HG03457 (cell line): Measurements from ENCODE around the gene NUDT3.
A peak's percentile ranks its signal among the peaks of the same experiment; 100 is the strongest.
"Not testable (repeated sequence)": the region's sequence is repeated elsewhere in the genome, so short reads cannot be mapped to it uniquely, and the experiment has no call there.

Experiments
- ATAC-seq: cut with Tn5 transposase; IDR thresholded peaks from one replicate; pipeline ENCODE4 v1.9.1; 2021; ENCODE audit warnings: moderate number of reproducible peaks; ENCODE audit not compliant: unreplicated experiment

Gene NUDT3

GRCh38 chr6:34267746-34268145 lies 124.7 kb downstream of the NUDT3 start:
- no peak for ATAC-seq

GRCh38 chr6:34263484-34263883 lies 129.0 kb downstream of the NUDT3 start:
- ATAC-seq, result not testable (repeated sequence)

GRCh38 chr6:34260576-34261267 lies 131.7 kb downstream of the NUDT3 start:
- no peak for ATAC-seq

- no peak for ATAC-seq
Observed at GRCh38 chr6:34259529-34260069, 132.9 kb downstream of the NUDT3 start.

GRCh38 chr6:34252395-34252794 lies 140.1 kb downstream of the NUDT3 start:
- not testable (repeated sequence) for ATAC-seq

- ATAC-seq, result peak; percentile 24
Observed at GRCh38 chr6:34249469-34250261, 142.8 kb downstream of the NUDT3 start.

- ATAC-seq, result peak; percentile 63
Observed at GRCh38 chr6:34248727-34249468, 143.6 kb downstream of the NUDT3 start, which contains the start of gene SMIM29. SMIM29 (minus strand) TSS chr6:34249006; CDS start chr6:34247791, 1,215 bp downstream.

GRCh38 chr6:34248198-34248726 lies 144.2 kb downstream of the NUDT3 start:
- ATAC-seq, result peak; percentile 5

GRCh38 chr6:34247481-34248197 lies 144.8 kb downstream of the NUDT3 start:
- no peak for ATAC-seq

- ATAC-seq, result no peak
Observed at GRCh38 chr6:34246563-34247391, 145.7 kb downstream of the NUDT3 start.

GRCh38 chr6:34246249-34246562 lies 146.3 kb downstream of the NUDT3 start:
- no peak for ATAC-seq

- not testable (repeated sequence) for ATAC-seq
Observed at GRCh38 chr6:34245761-34246140, 146.7 kb downstream of the NUDT3 start.

- ATAC-seq, result not testable (repeated sequence)
Observed at GRCh38 chr6:34245032-34245760, 147.3 kb downstream of the NUDT3 start.

- ATAC-seq, result no peak
Observed at GRCh38 chr6:34243901-34244884, 148.3 kb downstream of the NUDT3 start.

- ATAC-seq, result no peak
Observed at GRCh38 chr6:34243131-34243771, 149.2 kb downstream of the NUDT3 start.

- ATAC-seq, result no peak
Observed at GRCh38 chr6:34242252-34243130, 150.0 kb downstream of the NUDT3 start.
